GM20431 (cell line): ENCODE results near the gene PIP4K2C.

Experiments
- in situ Hi-C: fragments of 300-500 bp; cut with MseI, MboI; formaldehyde crosslinking; loops from one replicate; pipeline ENCODE4 v1.15.0; 2020; ENCODE audit warnings: low sequenced_read_pairs; ENCODE audit not compliant: unreplicated experiment

Gene PIP4K2C

DNA sequence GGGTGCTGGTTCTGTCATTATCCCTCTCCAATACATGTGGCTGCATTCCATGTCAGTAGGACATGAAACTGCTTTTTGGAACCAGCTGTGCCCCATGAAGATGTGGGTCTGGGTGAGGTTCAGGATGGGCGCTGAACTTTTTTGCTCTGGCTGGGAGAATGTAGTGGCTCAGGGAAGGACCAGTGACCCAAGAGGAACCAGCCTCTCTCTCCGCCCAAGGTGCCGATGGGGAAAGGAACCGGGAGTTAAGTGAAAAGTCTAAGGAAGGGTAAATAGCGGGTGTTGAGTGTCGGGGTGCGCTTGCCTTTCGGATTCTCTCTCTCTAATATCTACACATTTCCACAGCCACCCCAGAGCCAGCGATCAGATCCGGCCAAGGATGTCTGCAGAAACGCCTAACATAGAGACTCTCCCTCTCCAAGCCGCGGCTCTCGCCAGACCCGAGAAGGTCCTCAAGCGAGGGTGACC lies 28.0 kb downstream of the PIP4K2C start:
- in situ Hi-C loops, result no loop called here

- in situ Hi-C loops, result loop anchor here (5.0 kb wide), 1 partner anchor 37 kb away; no protein-coding TSS in a partner anchor
These were observed 28.6 kb downstream of the PIP4K2C start for GRCh38 chr12:57619434-57620244.

GRCh38 chr12:57620245-57620935 lies 29.4 kb downstream of the PIP4K2C start:
- in situ Hi-C loops, result loop anchor here (5.0 kb wide), 1 partner anchor 38 kb away; no protein-coding TSS in a partner anchor

GRCh38 chr12:57620936-57621496 lies 30.0 kb downstream of the PIP4K2C start:
- in situ Hi-C loops, result loop anchor here (5.0 kb wide), 1 partner anchor 39 kb away; no protein-coding TSS in a partner anchor

DNA sequence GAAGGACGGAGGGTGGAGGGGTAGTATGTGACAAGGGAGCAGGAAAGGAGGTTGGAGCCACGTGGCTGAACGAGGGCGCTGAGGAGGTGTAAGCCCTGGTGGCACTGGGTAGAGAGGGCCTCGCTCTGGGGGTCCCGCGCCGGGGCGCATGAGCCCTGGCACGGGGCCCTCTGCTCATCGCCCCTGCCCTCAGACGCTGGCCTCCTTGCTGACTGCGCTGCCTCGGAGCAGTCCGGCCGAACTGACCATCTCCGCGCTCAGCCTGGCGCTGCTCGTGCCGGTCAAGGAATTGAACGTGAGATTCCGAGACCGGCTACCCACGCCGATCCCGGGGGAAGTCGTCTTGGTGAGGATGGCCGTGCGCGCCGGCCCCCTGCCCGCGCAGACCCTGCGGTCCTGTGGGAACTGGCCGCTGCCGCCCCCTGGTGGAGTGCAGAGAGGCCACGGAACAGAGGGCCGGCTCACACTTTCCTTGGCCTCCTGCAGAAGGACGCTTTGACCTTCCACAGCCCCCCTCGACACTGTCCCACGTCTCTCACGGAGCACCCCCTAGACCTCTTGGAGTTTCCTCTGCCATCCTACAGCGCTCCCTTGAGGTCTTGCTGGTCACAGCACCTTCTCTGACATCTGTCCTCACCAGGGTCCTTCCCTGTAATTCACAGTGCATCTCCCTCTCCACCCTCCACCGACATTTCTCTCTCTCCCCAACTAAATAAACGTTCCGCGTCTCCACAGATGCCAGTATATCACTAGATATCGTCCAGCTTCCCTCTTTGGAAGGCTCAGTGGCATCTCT lies 30.7 kb downstream of the PIP4K2C start:
- in situ Hi-C loops, result loop anchor here (5.0 kb wide), 1 partner anchor 39 kb away; no protein-coding TSS in a partner anchor

- in situ Hi-C loops, result loop anchor here (5.0 kb wide), 1 partner anchor 40 kb away; no protein-coding TSS in a partner anchor
These were observed 31.6 kb downstream of the PIP4K2C start for GRCh38 chr12:57622293-57623245.

GRCh38 chr12:57623385-57623784 lies 32.4 kb downstream of the PIP4K2C start:
- in situ Hi-C loops, result loop anchor here (5.0 kb wide), 1 partner anchor 41 kb away; no protein-coding TSS in a partner anchor

- in situ Hi-C loops, result loop anchor here (5.0 kb wide), 1 partner anchor 42 kb away; no protein-coding TSS in a partner anchor
These were observed 32.9 kb downstream of the PIP4K2C start for GRCh38 chr12:57623811-57624390.

DNA sequence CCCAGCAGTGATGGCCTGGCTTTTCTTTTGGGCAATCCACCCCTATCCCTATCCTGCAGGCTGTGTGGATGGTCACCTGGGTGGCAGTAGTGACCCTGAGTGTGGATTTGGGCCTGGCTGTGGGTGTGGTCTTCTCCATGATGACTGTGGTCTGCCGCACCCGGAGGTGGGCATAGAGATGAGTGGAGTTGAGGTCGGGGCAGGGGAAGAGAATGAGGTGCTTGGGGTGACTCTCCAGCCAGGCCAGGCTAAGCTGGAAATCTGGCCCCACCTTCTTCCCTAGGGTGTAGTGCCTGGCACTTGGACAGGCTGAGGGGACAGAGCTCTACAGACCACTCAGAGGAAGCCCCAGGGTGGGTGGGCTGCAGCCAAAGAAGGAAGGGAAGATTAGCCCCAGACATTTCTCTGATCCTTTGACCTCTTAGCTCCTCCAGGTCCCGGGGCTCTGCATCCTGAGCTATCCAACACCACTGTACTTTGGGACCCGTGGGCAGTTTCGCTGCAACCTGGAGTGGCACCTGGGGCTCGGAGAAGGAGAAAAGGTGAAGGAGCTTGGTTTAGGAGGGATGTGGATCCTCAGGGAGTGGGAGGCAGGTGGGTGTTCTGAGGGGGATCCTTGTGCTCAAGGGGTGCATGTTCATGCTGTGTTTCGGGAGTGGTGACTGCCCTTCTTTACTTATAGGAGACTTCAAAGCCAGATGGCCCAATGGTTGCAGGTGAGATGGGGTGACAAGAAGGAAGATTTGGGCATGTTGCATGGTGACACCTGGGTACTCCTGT lies 33.6 kb downstream of the PIP4K2C start:
- in situ Hi-C loops, result loop anchor here (5.0 kb wide), 1 partner anchor 42 kb away; no protein-coding TSS in a partner anchor

GRCh38 chr12:57625261-57626032 lies 34.5 kb downstream of the PIP4K2C start:
- in situ Hi-C loops, result no loop called here

GRCh38 chr12:57626111-57626920 lies 35.3 kb downstream of the PIP4K2C start:
- in situ Hi-C loops, result no loop called here

- in situ Hi-C loops, result no loop called here
These were observed 36.0 kb downstream of the PIP4K2C start for GRCh38 chr12:57626921-57627445.

DNA sequence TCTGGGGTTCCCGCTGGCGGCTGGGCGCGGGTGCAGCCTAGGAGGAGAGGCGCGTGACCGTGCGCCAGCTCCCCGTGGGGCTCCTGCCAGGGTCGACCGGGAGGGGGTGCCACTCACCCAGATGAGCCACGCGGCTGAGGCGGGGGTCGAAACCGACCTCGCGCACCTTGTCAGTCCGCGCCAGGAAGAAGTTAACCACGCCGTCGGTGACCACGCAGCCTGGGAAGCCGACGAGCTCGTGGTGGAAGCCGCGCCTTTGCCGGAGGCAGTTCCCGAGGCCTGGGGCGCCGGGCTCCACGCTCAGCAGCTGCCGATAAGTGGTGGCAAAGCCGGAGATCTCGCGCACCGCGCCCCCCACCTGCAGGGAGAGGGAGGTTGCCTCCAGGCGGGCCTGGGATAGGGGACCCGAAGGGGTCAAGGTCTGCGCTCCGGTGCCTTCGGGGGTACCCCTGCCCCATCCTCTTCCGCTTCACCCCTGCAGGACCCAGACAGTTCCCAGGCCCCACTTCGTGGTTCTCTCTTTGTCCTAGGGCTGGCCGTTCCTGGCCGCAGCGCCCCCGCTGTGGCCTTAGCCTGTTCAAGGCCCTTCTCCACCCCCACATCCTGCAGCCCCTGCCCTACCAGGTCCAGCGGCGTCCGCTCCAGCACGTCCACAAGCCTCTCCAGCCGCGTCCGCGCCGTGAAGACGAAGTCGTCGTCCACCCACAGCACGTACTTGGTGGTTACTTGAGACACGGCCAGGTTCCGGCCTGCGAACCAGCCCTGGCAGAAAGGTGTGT lies 36.7 kb downstream of the PIP4K2C start:
- in situ Hi-C loops, result no loop called here

DNA sequence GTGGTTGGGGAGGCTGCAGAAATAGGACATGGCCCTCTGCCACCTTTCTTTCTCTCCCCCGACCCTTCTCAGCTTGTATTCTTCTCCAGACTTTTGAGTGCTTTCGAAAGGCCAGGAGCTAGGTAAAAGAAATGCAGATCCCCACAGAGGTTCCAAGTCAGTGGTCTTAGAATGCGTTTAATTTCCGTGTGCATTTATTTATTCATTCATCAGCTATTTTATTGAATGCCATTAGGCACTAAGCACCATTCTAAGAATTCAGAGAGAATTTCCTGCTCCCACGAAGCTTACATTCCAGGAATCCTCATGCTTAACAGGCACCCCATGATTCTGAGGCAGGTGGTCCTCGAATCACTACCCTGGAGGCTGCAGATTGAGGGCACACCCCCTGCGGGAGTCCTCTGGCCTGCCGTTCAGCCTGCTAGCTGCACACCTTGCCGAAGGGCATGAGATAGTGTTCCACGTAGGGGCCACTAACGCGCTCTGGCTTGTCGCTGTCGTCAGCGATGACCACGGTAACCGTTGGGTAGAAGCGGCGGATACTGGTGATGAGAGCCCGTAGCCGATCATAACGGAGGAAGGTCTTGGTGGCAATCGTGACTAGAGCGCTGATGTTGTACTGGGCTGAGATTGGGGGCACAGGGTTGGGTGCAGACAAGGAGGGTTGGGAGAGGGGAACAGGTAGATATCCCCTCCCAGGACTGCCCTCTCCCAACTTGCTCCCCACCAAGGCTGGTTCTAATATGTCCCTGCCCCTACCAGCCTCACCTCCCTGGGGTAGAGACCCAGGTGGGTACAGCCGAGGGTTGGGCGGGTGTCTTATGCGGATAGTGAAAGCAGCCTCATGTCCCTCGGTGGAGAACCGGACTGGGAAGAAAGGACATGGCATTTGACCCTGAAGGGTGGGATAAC lies 37.5 kb downstream of the PIP4K2C start:
- in situ Hi-C loops, result no loop called here
